ENCODE results near the gene SEPHS2. TPM values are rescaled to one million over a fixed set of nuclear protein-coding genes. Genes with fewer than 3 reads are reported as not detected.

SEPHS2 gene
- total RNA-seq, 1 donor from 2014 or later, result 45.2 TPM

- no peak for DNase-seq (ENCODE audit: low read depth)
- TF ChIP-seq CTCF (IDR thresholded peaks at IDR 0.05; ENCODE audit: insufficient read depth, low read length, poor library complexity, severe bottlenecking), result no peak
- no peaks in the 10 kb centered on the region for H3K36me3 ChIP-seq (ENCODE audit: control insufficient read depth, insufficient read depth, low read length)
- peaks cover 4% of the 10 kb centered on the region for H3K27me3 ChIP-seq (ENCODE audit: control insufficient read depth, insufficient read depth, low read length)
- no peak overlapping the region for H3K4me3 ChIP-seq (ENCODE audit: low read depth, low read length)
These were observed 44.5 kb upstream of the SEPHS2 start for GRCh38 chr16:30490210-30490609.

GRCh38 chr16:30488764-30489605, 43.3 kb upstream of the SEPHS2 start:
- TF ChIP-seq CTCF (IDR thresholded peaks at IDR 0.05; ENCODE audit: insufficient read depth, low read length, poor library complexity, severe bottlenecking), result no peak
- Histone ChIP-seq H3K4me3 (ENCODE audit: low read depth, low read length) (no peak overlapping the region), H3K27me3 (ENCODE audit: control insufficient read depth, insufficient read depth, low read length) (no peaks in the 10 kb centered on the region), H3K36me3 (ENCODE audit: control insufficient read depth, insufficient read depth, low read length) (no peaks in the 10 kb centered on the region)
- no peak for DNase-seq (ENCODE audit: low read depth)

- Histone ChIP-seq H3K36me3 (ENCODE audit: control insufficient read depth, insufficient read depth, low read length) (no peaks in the 10 kb centered on the region), H3K27me3 (ENCODE audit: control insufficient read depth, insufficient read depth, low read length) (no peaks in the 10 kb centered on the region), H3K4me3 (ENCODE audit: low read depth, low read length) (no peak overlapping the region)
- no peak for DNase-seq (ENCODE audit: low read depth)
- no peak for TF ChIP-seq CTCF (IDR thresholded peaks at IDR 0.05; ENCODE audit: insufficient read depth, low read length, poor library complexity, severe bottlenecking)
These were observed 40.3 kb upstream of the SEPHS2 start for GRCh38 chr16:30485818-30486436.

- Histone ChIP-seq H3K4me3 (ENCODE audit: low read depth, low read length) (no peak overlapping the region), H3K27me3 (ENCODE audit: control insufficient read depth, insufficient read depth, low read length) (peaks cover 4% of the 10 kb centered on the region), H3K36me3 (ENCODE audit: control insufficient read depth, insufficient read depth, low read length) (no peaks in the 10 kb centered on the region)
- DNase-seq (ENCODE audit: low read depth), result no peak
- no peak for TF ChIP-seq CTCF (IDR thresholded peaks at IDR 0.05; ENCODE audit: insufficient read depth, low read length, poor library complexity, severe bottlenecking)
These were observed 39.2 kb upstream of the SEPHS2 start for GRCh38 chr16:30484887-30485286.

- TF ChIP-seq CTCF (IDR thresholded peaks at IDR 0.05; ENCODE audit: insufficient read depth, low read length, poor library complexity, severe bottlenecking), result no peak
- Histone ChIP-seq H3K27me3 (ENCODE audit: control insufficient read depth, insufficient read depth, low read length) (peaks cover 4% of the 10 kb centered on the region), H3K36me3 (ENCODE audit: control insufficient read depth, insufficient read depth, low read length) (no peaks in the 10 kb centered on the region), H3K4me3 (ENCODE audit: low read depth, low read length) (no peak overlapping the region)
- no peak for DNase-seq (ENCODE audit: low read depth)
These were observed 36.7 kb upstream of the SEPHS2 start for GRCh38 chr16:30482366-30482765.

Data from kidney epithelial cell (primary cell).